Suprapubic skin (tissue), 4 donors: Measurements from ENCODE around the gene HIPK4. TPM values are rescaled to one million over a fixed set of nuclear protein-coding genes. Genes with fewer than 3 reads are reported as not detected.

ENCODE experiments used
- DNase-seq, 2 donors: peaks; one replicate each; pipeline ENCODE4 v3.0.0-alpha.2; 2019; ENCODE audit warnings: low spot score in 2 of 2
- H3K27ac ChIP-seq: fragments of 200-600 bp; sonication (generic); one replicate; pipeline ENCODE4 v1.5.1; 2019
- H3K27me3 ChIP-seq: fragments of 200-600 bp; sonication (generic); one replicate; pipeline ENCODE4 v1.5.1; 2019
- H3K36me3 ChIP-seq: fragments of 200-600 bp; sonication (generic); one replicate; pipeline ENCODE4 v1.5.1; 2019
- H3K4me1 ChIP-seq: fragments of 200-600 bp; sonication (generic); one replicate; pipeline ENCODE4 v1.5.1; 2019
- H3K4me3 ChIP-seq: fragments of 200-600 bp; sonication (generic); one replicate; pipeline ENCODE4 v1.5.1; 2019; ENCODE audit warnings: mild to moderate bottlenecking
- H3K9me3 ChIP-seq: fragments of 200-600 bp; sonication (generic); one replicate; pipeline ENCODE4 v1.5.1; 2019
- CTCF ChIP-seq, 2 donors: fragments of 200-600 bp in 1 of 2; fragments of 450-650 bp in 1 of 2; sonication (generic) in 1 of 2; IDR thresholded peaks; one replicate each; pipeline ENCODE4 v1.5.1; 2016 to 2019; ENCODE audit warnings: antibody characterized with exemption in 2 of 2, mild to moderate bottlenecking in 1 of 2, moderate library complexity in 1 of 2
- EP300 ChIP-seq: sonication (generic); formaldehyde crosslinking; IDR thresholded peaks from one replicate; pipeline ENCODE4 v1.6.1; 2017; ENCODE audit warnings: antibody characterized with exemption
- POLR2A ChIP-seq, 2 donors: fragments of 450-650 bp; IDR thresholded peaks; one replicate each; pipeline ENCODE4 v1.6.1; 2017; ENCODE audit warnings: antibody characterized with exemption in 2 of 2, mild to moderate bottlenecking in 2 of 2, moderate library complexity in 2 of 2
- POLR2AphosphoS5 ChIP-seq, 3 donors: sonication (generic); formaldehyde crosslinking; IDR thresholded peaks; one replicate each; pipeline ENCODE4 v1.6.1; 2017; ENCODE audit warnings: antibody characterized with exemption in 3 of 3
- WGBS: methylation state at CpG from one replicate; pipeline ENCODE4 v1.1.5; 2018; 5-methylcytosine and 5-hydroxymethylcytosine counted together
- total RNA-seq, 4 donors: library from RNA; depleted of rRNA; stranded (reverse); fragments of >200 nt; gene quantifications; one replicate each; pipeline ENCODE4 v1.1.0, GENCODE V29; 2016

Gene HIPK4
- total RNA-seq, 4 donors from 2014 or later, result 0.21 to 0.47 (median 0.42) TPM; not detected in 1

GRCh38 chr19:40365010-40365409, 25.0 kb downstream of the HIPK4 start:
- H3K27me3 ChIP-seq, result no peaks in the 10 kb centered on the region
- peaks cover 26% of the 10 kb centered on the region for H3K36me3 ChIP-seq
- peak overlapping the region; percentile 38 for H3K4me3 ChIP-seq
- H3K27ac ChIP-seq, result no peak overlapping the region
- DNase-seq, result no peak
- 67% methylated on average over 3 of the region's 3 CpGs for WGBS
- peaks cover 27% of the 10 kb centered on the region for H3K4me1 ChIP-seq
- TF ChIP-seq POLR2AphosphoS5 (IDR thresholded peaks at IDR 0.05), result no peak
- no peak for TF ChIP-seq POLR2A (IDR thresholded peaks at IDR 0.05)
- no peak for TF ChIP-seq EP300
- no peak for TF ChIP-seq CTCF (IDR thresholded peaks at IDR 0.05)
- H3K9me3 ChIP-seq, result no peaks in the 10 kb centered on the region

GRCh38 chr19:40363069-40363468, 26.9 kb downstream of the HIPK4 start:
- Histone ChIP-seq H3K4me1 (peaks cover 29% of the 10 kb centered on the region), H3K27ac (no peak overlapping the region), H3K36me3 (peaks cover 16% of the 10 kb centered on the region), H3K27me3 (no peaks in the 10 kb centered on the region), H3K9me3 (no peaks in the 10 kb centered on the region), H3K4me3 (no peak overlapping the region)
- TF ChIP-seq EP300 (no peak), CTCF (IDR thresholded peaks at IDR 0.05) (no peak), POLR2AphosphoS5 (IDR thresholded peaks at IDR 0.05) (no peak), POLR2A (IDR thresholded peaks at IDR 0.05) (no peak)
- 84% methylated on average over 5 of the region's 5 CpGs for WGBS
- DNase-seq, result no peak

DNA sequence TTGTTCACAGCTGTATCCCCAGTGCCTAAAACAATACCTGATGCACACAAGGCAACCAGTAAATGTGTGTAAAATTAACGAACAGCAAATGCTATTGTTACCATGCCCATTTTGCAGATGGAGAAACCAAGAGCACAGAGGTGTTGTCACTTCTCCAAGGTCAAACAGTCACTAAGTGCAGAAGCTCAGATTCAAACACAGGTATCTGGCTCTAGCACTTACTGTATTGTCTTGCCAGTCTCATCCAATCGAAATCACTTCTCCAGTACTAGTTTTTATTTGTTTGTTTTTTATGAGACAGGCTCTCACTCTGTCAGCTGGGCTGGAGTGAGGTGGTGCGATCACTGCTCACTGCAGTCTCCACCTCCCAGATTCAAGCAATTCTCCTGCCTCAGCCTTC, 27.8 kb downstream of the HIPK4 start:
- Histone ChIP-seq H3K36me3 (peaks cover 7% of the 10 kb centered on the region), H3K27me3 (no peaks in the 10 kb centered on the region), H3K27ac (no peak overlapping the region), H3K4me3 (no peak overlapping the region), H3K4me1 (peaks cover 29% of the 10 kb centered on the region), H3K9me3 (no peaks in the 10 kb centered on the region)
- no peak for DNase-seq
- 88% methylated on average over 3 of the region's 3 CpGs for WGBS
- TF ChIP-seq EP300, result no peak
- TF ChIP-seq CTCF (IDR thresholded peaks at IDR 0.05), result no peak
- no peak for TF ChIP-seq POLR2AphosphoS5 (IDR thresholded peaks at IDR 0.05)
- no peak for TF ChIP-seq POLR2A (IDR thresholded peaks at IDR 0.05)

- 76% methylated on average over 12 of the region's 12 CpGs for WGBS
- Histone ChIP-seq H3K36me3 (no peaks in the 10 kb centered on the region), H3K27ac (no peak overlapping the region), H3K4me3 (no peak overlapping the region), H3K27me3 (no peaks in the 10 kb centered on the region), H3K9me3 (no peaks in the 10 kb centered on the region), H3K4me1 (peaks cover 22% of the 10 kb centered on the region)
- no peak for TF ChIP-seq POLR2AphosphoS5 (IDR thresholded peaks at IDR 0.05)
- no peak for TF ChIP-seq POLR2A (IDR thresholded peaks at IDR 0.05)
- no peak for TF ChIP-seq CTCF (IDR thresholded peaks at IDR 0.05)
- no peak for TF ChIP-seq EP300
- no peak for DNase-seq
Observed at GRCh38 chr19:40360708-40361241, 29.2 kb downstream of the HIPK4 start.

DNA sequence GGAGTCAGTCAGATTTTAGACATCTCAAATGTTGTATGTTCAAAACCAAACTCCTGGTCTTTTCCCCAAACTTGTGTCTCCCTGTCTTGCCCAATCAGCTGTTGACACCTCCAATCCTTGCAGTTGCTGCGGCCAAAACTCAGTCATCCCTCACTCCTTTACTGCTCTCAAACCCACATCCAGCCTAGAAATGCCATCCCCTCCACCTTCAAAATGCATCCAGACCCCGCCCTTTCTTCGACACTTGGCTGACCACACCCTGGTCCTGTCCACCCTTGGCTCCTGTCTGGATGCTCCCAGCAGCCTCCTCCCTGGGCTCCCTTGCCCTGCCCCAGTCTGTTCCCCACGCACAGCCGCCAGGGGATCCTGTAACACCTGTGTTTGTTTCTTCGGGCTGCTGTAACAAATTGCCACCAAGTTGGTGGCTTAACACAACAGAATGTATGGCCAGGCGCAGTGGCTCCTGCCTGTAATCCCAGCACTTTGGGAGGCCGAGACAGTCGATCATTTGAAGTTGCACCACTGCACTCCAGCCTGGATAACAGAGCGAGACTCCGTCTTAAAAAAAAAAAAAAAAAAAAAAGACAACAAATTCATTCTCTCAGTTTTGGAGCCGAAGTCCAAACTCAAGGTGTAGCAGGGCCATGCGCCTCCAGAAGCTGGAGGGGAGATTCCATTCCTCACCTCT, 29.8 kb downstream of the HIPK4 start:
- 86% methylated on average over 13 of the region's 13 CpGs for WGBS
- no peak for TF ChIP-seq EP300
- TF ChIP-seq POLR2A (IDR thresholded peaks at IDR 0.05), result no peak
- no peak for TF ChIP-seq CTCF (IDR thresholded peaks at IDR 0.05)
- no peak for TF ChIP-seq POLR2AphosphoS5 (IDR thresholded peaks at IDR 0.05)
- H3K9me3 ChIP-seq, result no peaks in the 10 kb centered on the region
- no peak overlapping the region for H3K27ac ChIP-seq
- no peaks in the 10 kb centered on the region for H3K27me3 ChIP-seq
- peaks cover 16% of the 10 kb centered on the region for H3K4me1 ChIP-seq
- no peak overlapping the region for H3K4me3 ChIP-seq
- DNase-seq, result no peak
- no peaks in the 10 kb centered on the region for H3K36me3 ChIP-seq
